Retinal pigment epithelial cell (primary cell): Measurements from ENCODE around the gene NDST4.
A peak's percentile ranks its signal among the peaks of the same experiment; 100 is the strongest.

Experiments
- DNase-seq: peaks from one replicate; pipeline ENCODE4 v3.0.0-alpha.2; 2010; ENCODE audit warnings: low read depth
- H3K4me3 ChIP-seq: 2 replicates; pipeline ENCODE4 v1.5.1; 2011; ENCODE audit warnings: mild to moderate bottlenecking, low read length, control low read depth, moderate library complexity
- TF ChIP-seq, protein P1 (sequence below): conservative IDR thresholded peaks from 2 replicates; pipeline ENCODE4 v1.5.1; 2011; ENCODE audit warnings: low read depth, low read length, control low read depth, inconsistent platforms

The NDST4 gene

GRCh38 chr4:115076691-115077090 is 36.7 kb downstream of the NDST4 start:
- TF ChIP-seq, protein P1, sequence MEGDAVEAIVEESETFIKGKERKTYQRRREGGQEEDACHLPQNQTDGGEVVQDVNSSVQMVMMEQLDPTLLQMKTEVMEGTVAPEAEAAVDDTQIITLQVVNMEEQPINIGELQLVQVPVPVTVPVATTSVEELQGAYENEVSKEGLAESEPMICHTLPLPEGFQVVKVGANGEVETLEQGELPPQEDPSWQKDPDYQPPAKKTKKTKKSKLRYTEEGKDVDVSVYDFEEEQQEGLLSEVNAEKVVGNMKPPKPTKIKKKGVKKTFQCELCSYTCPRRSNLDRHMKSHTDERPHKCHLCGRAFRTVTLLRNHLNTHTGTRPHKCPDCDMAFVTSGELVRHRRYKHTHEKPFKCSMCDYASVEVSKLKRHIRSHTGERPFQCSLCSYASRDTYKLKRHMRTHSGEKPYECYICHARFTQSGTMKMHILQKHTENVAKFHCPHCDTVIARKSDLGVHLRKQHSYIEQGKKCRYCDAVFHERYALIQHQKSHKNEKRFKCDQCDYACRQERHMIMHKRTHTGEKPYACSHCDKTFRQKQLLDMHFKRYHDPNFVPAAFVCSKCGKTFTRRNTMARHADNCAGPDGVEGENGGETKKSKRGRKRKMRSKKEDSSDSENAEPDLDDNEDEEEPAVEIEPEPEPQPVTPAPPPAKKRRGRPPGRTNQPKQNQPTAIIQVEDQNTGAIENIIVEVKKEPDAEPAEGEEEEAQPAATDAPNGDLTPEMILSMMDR = no peak
- no peak overlapping the region for H3K4me3 ChIP-seq
- no peak for DNase-seq

- no peak for DNase-seq
- TF ChIP-seq, protein P1 = no peak
- H3K4me3 ChIP-seq = no peak overlapping the region
Observed at GRCh38 chr4:115058533-115058932, 54.9 kb downstream of the NDST4 start.

GRCh38 chr4:115054836-115055235 is 58.6 kb downstream of the NDST4 start:
- no peak for DNase-seq
- TF ChIP-seq, protein P1 = peak; percentile 44
- H3K4me3 ChIP-seq = no peak overlapping the region

- H3K4me3 ChIP-seq = no peak overlapping the region
- no peak for DNase-seq
- TF ChIP-seq, protein P1 = no peak
Observed at GRCh38 chr4:115053313-115053712, 60.1 kb downstream of the NDST4 start.

DNA sequence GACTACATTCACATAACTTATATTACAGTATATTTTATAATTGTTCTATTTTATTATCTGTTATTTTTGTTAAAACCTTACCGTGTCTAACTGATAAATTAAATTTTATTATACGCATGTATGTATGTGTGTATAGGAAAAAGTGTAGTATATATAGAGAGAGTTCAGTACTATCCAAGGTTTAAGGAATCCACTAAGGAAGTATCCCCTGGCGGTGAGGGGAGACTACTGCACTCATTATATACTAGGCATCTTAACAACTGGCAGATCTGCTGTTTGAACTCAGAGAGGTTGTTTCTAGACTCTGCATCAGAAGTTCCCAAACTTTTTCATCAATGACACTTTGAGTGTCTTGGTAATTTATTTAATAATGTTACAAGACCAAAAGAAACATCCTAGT is 70.9 kb downstream of the NDST4 start:
- no peak for DNase-seq
- TF ChIP-seq, protein P1 = peak; percentile 34
- no peak overlapping the region for H3K4me3 ChIP-seq

- H3K4me3 ChIP-seq = no peak overlapping the region
- TF ChIP-seq, protein P1 = no peak
- no peak for DNase-seq
Observed at GRCh38 chr4:115030281-115030680, 83.1 kb downstream of the NDST4 start.

DNA sequence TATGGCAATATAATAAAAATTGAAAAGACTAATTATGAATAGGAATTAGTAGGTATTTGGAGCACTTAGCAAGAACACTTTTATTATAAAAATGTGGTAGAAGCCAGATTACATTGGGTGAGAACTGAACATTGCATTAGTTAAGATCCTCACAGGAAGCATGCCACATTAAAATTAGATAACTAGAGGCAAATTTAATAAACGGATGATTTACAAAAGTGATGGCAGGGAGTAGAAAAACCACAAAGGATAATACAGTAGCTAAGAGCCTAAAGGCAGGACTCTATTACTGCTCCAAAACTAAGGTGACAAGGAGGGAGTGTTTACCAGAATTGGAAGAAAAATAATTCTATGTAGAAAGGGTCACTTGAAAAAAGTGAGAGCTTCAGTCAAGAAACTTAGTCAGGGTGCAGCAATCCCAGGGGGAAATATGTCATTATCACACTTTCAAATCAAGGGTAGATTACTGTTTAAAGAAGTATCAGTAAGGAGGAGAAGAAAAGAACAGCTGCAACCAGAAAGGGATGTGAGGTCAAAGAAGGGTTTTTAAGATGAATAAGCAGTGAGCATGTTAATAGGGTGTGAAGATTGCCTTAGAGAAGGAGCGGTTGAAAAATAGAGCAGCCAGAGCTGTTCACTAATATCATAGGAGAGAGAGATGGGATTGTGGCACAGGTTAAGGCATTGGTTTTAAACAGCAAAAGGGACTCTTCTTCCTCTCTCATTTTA is 84.6 kb downstream of the NDST4 start:
- H3K4me3 ChIP-seq = no peak overlapping the region
- TF ChIP-seq, protein P1 = no peak
- no peak for DNase-seq
